Nephron progenitor cell (in vitro differentiated cells): Measurements from ENCODE around the gene MTHFR.

Source experiments
- DNase-seq: peaks from one replicate; pipeline ENCODE4 v3.0.0; 2021
- H3K27ac Mint-ChIP-seq: 2 replicates; pipeline ENCODE4 v1.8.0; 2021; ENCODE audit warnings: mild to moderate bottlenecking, moderate library complexity, mixed read lengths
- H3K27me3 Mint-ChIP-seq: 2 replicates; pipeline ENCODE4 v1.8.0; 2021; ENCODE audit warnings: mild to moderate bottlenecking, low read depth, mixed read lengths; ENCODE audit not compliant: poor library complexity
- H3K36me3 Mint-ChIP-seq: 2 replicates; pipeline ENCODE4 v1.8.0; 2021; ENCODE audit warnings: low read depth, mixed read lengths
- H3K4me1 Mint-ChIP-seq: 2 replicates; pipeline ENCODE4 v1.8.0; 2021; ENCODE audit warnings: mixed read lengths
- H3K4me3 Mint-ChIP-seq: 2 replicates; pipeline ENCODE4 v1.8.0; 2021; ENCODE audit warnings: mild to moderate bottlenecking, moderate library complexity, mixed read lengths
- H3K9me3 Mint-ChIP-seq: 2 replicates; pipeline ENCODE4 v1.8.0; 2021; ENCODE audit warnings: mild to moderate bottlenecking, moderate library complexity, mixed read lengths
- CTCF ChIP-seq: fragments of 200-600 bp; sonication (generic); IDR thresholded peaks from 2 replicates; pipeline ENCODE4 v1.5.0; 2021; ENCODE audit warnings: antibody characterized with exemption

Gene MTHFR

GRCh38 chr1:11781297-11781696, 24.5 kb downstream of the MTHFR start:
- no peak for DNase-seq
- Mint-ChIP-seq H3K27me3 (no peaks in the 10 kb centered on the region), H3K9me3 (no peaks in the 10 kb centered on the region), H3K36me3 (no peaks in the 10 kb centered on the region), H3K27ac (no peak overlapping the region), H3K4me1 (peaks cover 37% of the 10 kb centered on the region), H3K4me3 (no peak overlapping the region)
- TF ChIP-seq CTCF, result no peak

GRCh38 chr1:11780380-11781147, 25.2 kb downstream of the MTHFR start:
- H3K27me3 Mint-ChIP-seq, result no peaks in the 10 kb centered on the region
- no peaks in the 10 kb centered on the region for H3K36me3 Mint-ChIP-seq
- no peak overlapping the region for H3K4me3 Mint-ChIP-seq
- H3K9me3 Mint-ChIP-seq, result no peaks in the 10 kb centered on the region
- TF ChIP-seq CTCF, result no peak
- peaks cover 29% of the 10 kb centered on the region for H3K4me1 Mint-ChIP-seq
- no peak overlapping the region for H3K27ac Mint-ChIP-seq
- no peak for DNase-seq

GRCh38 chr1:11779715-11780379, 25.9 kb downstream of the MTHFR start:
- DNase-seq, result no peak
- H3K4me1 Mint-ChIP-seq, result peaks cover 22% of the 10 kb centered on the region
- no peak for TF ChIP-seq CTCF
- H3K36me3 Mint-ChIP-seq, result no peaks in the 10 kb centered on the region
- no peak overlapping the region for H3K4me3 Mint-ChIP-seq
- no peak overlapping the region for H3K27ac Mint-ChIP-seq
- H3K9me3 Mint-ChIP-seq, result no peaks in the 10 kb centered on the region
- no peaks in the 10 kb centered on the region for H3K27me3 Mint-ChIP-seq

GRCh38 chr1:11778844-11779623, 26.7 kb downstream of the MTHFR start:
- peaks cover 16% of the 10 kb centered on the region for H3K4me1 Mint-ChIP-seq
- no peak for TF ChIP-seq CTCF
- no peak overlapping the region for H3K27ac Mint-ChIP-seq
- H3K27me3 Mint-ChIP-seq, result peaks cover 6% of the 10 kb centered on the region
- H3K9me3 Mint-ChIP-seq, result no peaks in the 10 kb centered on the region
- H3K36me3 Mint-ChIP-seq, result no peaks in the 10 kb centered on the region
- DNase-seq, result no peak
- no peak overlapping the region for H3K4me3 Mint-ChIP-seq

- no peaks in the 10 kb centered on the region for H3K36me3 Mint-ChIP-seq
- H3K4me1 Mint-ChIP-seq, result peaks cover 9% of the 10 kb centered on the region
- H3K4me3 Mint-ChIP-seq, result no peak overlapping the region
- no peak overlapping the region for H3K27ac Mint-ChIP-seq
- H3K27me3 Mint-ChIP-seq, result peaks cover 6% of the 10 kb centered on the region
- no peak for DNase-seq
- no peaks in the 10 kb centered on the region for H3K9me3 Mint-ChIP-seq
- TF ChIP-seq CTCF, result no peak
These were observed 27.4 kb downstream of the MTHFR start for GRCh38 chr1:11778336-11778735.
